DMS153 (cell line): Measurements from ENCODE around the gene ATAD3C.
A peak's percentile ranks its signal among the peaks of the same experiment; 100 is the strongest.
"Not testable (repeated sequence)": the region's sequence is repeated elsewhere in the genome, so short reads cannot be mapped to it uniquely, and the experiment has no call there.

Source experiments
- DNase-seq: peaks from one replicate; lab custom pipeline; 2025; lab: John Stamatoyannopoulos, UW

ATAD3C gene

GRCh38 chr1:1451696-1452364, 2.3 kb downstream of the ATAD3C start:
- no peak for DNase-seq

- DNase-seq, result peak; percentile 37
Observed at GRCh38 chr1:1452365-1452739, 2.9 kb downstream of the ATAD3C start.

- no peak for DNase-seq
Observed at GRCh38 chr1:1452882-1453281, 3.4 kb downstream of the ATAD3C start.

- not testable (repeated sequence) for DNase-seq
Observed at GRCh38 chr1:1454286-1455056, 5.0 kb downstream of the ATAD3C start.

- DNase-seq, result no peak
Observed at GRCh38 chr1:1455366-1455884, 5.9 kb downstream of the ATAD3C start.

- not testable (repeated sequence) for DNase-seq
Observed at GRCh38 chr1:1455934-1456333, 6.4 kb downstream of the ATAD3C start.

- DNase-seq, result not testable (repeated sequence)
Observed at GRCh38 chr1:1456683-1457255, 7.3 kb downstream of the ATAD3C start.

GRCh38 chr1:1459156-1459555, 9.7 kb downstream of the ATAD3C start:
- DNase-seq, result not testable (repeated sequence)

GRCh38 chr1:1459711-1460110, 10.2 kb downstream of the ATAD3C start:
- not testable (repeated sequence) for DNase-seq

- DNase-seq, result no peak
Observed at GRCh38 chr1:1460540-1461130, 11.1 kb downstream of the ATAD3C start.

- peak; percentile 34 for DNase-seq
Observed at GRCh38 chr1:1461721-1462317, 12.3 kb downstream of the ATAD3C start.

- DNase-seq, result peak; percentile 78
Observed at GRCh38 chr1:1462318-1462966, 13.0 kb downstream of the ATAD3C start.

GRCh38 chr1:1463312-1463711, 13.8 kb downstream of the ATAD3C start:
- DNase-seq, result no peak

- DNase-seq, result not testable (repeated sequence)
Observed at GRCh38 chr1:1468196-1468985, 18.9 kb downstream of the ATAD3C start.

GRCh38 chr1:1470626-1471388, 21.3 kb downstream of the ATAD3C start:
- DNase-seq, result peak; percentile 12

- peak; percentile 94 for DNase-seq
Observed at GRCh38 chr1:1471389-1472052, 22.0 kb downstream of the ATAD3C start, which contains the start of gene ATAD3B. Gene ATAD3B (plus strand): TSS chr1:1471765. CDS start chr1:1471885, 120 bp downstream.

GRCh38 chr1:1472053-1472876, 22.8 kb downstream of the ATAD3C start:
- DNase-seq, result not testable (repeated sequence)

GRCh38 chr1:1476011-1476410, 26.5 kb downstream of the ATAD3C start:
- not testable (repeated sequence) for DNase-seq
